Gastroesophageal sphincter (tissue), 3 donors: ENCODE results near the gene SLC22A5.

Experiments
- POLR2A ChIP-seq, 2 donors: fragments of 450-650 bp; IDR thresholded peaks; one replicate each; pipeline ENCODE4 v1.6.1; 2017; ENCODE audit warnings: antibody characterized with exemption in 2 of 2, mild to moderate bottlenecking in 2 of 2, moderate library complexity in 1 of 2
- POLR2AphosphoS5 ChIP-seq: sonication (generic); formaldehyde crosslinking; IDR thresholded peaks from one replicate; pipeline ENCODE4 v1.6.1; 2017; ENCODE audit warnings: antibody characterized with exemption
- TF ChIP-seq, protein P1 (sequence below), 4 experiments: fragments of 200-600 bp in 2 of 4; fragments of 450-650 bp in 2 of 4; sonication (generic) in 1 of 4; IDR thresholded peaks; one replicate each; pipeline ENCODE4 v1.5.1; 2017 to 2019; ENCODE audit warnings: antibody characterized with exemption in 4 of 4, mild to moderate bottlenecking in 2 of 4, moderate library complexity in 2 of 4

DNA sequence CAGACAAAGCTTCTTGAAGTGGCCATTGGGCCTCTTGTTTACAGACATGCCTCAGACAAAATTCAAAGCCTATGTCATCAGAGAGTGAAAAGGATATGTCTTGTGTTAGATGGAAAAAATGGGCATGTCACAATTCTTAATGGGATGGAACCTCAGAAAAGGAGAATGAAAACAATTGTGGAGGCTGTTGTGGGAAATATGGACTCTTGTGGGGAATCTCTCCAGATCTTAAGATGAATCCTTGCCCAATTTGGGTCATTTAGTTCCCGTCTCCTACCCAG lies 19.5 kb downstream of the SLC22A5 start:
- TF ChIP-seq, protein P1, sequence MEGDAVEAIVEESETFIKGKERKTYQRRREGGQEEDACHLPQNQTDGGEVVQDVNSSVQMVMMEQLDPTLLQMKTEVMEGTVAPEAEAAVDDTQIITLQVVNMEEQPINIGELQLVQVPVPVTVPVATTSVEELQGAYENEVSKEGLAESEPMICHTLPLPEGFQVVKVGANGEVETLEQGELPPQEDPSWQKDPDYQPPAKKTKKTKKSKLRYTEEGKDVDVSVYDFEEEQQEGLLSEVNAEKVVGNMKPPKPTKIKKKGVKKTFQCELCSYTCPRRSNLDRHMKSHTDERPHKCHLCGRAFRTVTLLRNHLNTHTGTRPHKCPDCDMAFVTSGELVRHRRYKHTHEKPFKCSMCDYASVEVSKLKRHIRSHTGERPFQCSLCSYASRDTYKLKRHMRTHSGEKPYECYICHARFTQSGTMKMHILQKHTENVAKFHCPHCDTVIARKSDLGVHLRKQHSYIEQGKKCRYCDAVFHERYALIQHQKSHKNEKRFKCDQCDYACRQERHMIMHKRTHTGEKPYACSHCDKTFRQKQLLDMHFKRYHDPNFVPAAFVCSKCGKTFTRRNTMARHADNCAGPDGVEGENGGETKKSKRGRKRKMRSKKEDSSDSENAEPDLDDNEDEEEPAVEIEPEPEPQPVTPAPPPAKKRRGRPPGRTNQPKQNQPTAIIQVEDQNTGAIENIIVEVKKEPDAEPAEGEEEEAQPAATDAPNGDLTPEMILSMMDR (IDR thresholded peaks at IDR 0.05), result no peak
- TF ChIP-seq POLR2AphosphoS5 (no peak), POLR2A (IDR thresholded peaks at IDR 0.05) (no peak)
